SK-N-MC (cell line): ENCODE measurements around the gene MRPL9.

Experiments
- EZH2 ChIP-seq: fragments of 200-600 bp; sonication (generic); IDR thresholded peaks from one replicate; pipeline ENCODE4 v1.6.1; 2017; ENCODE audit warnings: antibody characterized with exemption
- FOXP2 ChIP-seq: optimal IDR thresholded peaks from 2 replicates; pipeline ENCODE3; 2011; ENCODE audit warnings: mild to moderate bottlenecking, moderate library complexity; ENCODE audit not compliant: insufficient read depth; ENCODE audit errors: extremely low read length, control extremely low read depth
- POLR2AphosphoS5 ChIP-seq: IDR thresholded peaks from 2 replicates; pipeline ENCODE4 v1.6.1; 2012; ENCODE audit warnings: mild to moderate bottlenecking, low read depth, low read length, borderline replicate concordance

GRCh38 chr1:151718666-151719065 lies 44.6 kb downstream of the MRPL9 start:
- TF ChIP-seq EZH2 (no peak), POLR2AphosphoS5 (no peak), FOXP2 (no peak)
